Embryonic facial prominence (tissue), 1 donor: Measurements from ENCODE around the gene SKAP2.
"Not testable (repeated sequence)": the region's sequence is repeated elsewhere in the genome, so short reads cannot be mapped to it uniquely, and the experiment has no call there.

Source experiments
- DNase-seq: peaks from one replicate; pipeline ENCODE4 v3.0.0-alpha.2; 2016; ENCODE audit errors: extremely low spot score

The SKAP2 gene

GRCh38 chr7:26857506-26858240 lies 6.7 kb downstream of the SKAP2 start:
- no peak for DNase-seq

- DNase-seq = no peak
Observed at GRCh38 chr7:26857170-26857505, 7.3 kb downstream of the SKAP2 start.

GRCh38 chr7:26856176-26856985 lies 8.0 kb downstream of the SKAP2 start:
- DNase-seq = no peak

GRCh38 chr7:26854876-26855855 lies 9.2 kb downstream of the SKAP2 start:
- DNase-seq = no peak

- DNase-seq = peak; percentile 34
Observed at GRCh38 chr7:26853788-26854393, 10.5 kb downstream of the SKAP2 start.

- no peak for DNase-seq
Observed at GRCh38 chr7:26850193-26850651, 14.2 kb downstream of the SKAP2 start.

- no peak for DNase-seq
Observed at GRCh38 chr7:26843705-26844104, 20.7 kb downstream of the SKAP2 start.

- no peak for DNase-seq
Observed at GRCh38 chr7:26842897-26843296, 21.5 kb downstream of the SKAP2 start.

- no peak for DNase-seq
Observed at GRCh38 chr7:26841003-26841739, 23.2 kb downstream of the SKAP2 start.

- DNase-seq = not testable (repeated sequence)
Observed at GRCh38 chr7:26836793-26837192, 27.6 kb downstream of the SKAP2 start.

GRCh38 chr7:26815426-26815825 lies 49.0 kb downstream of the SKAP2 start:
- DNase-seq = no peak

GRCh38 chr7:26813432-26813831 lies 51.0 kb downstream of the SKAP2 start:
- no peak for DNase-seq

GRCh38 chr7:26794541-26794940 lies 69.8 kb downstream of the SKAP2 start:
- no peak for DNase-seq

- DNase-seq = no peak
Observed at GRCh38 chr7:26792576-26792975, 71.8 kb downstream of the SKAP2 start.

GRCh38 chr7:26792006-26792405 lies 72.4 kb downstream of the SKAP2 start:
- no peak for DNase-seq

GRCh38 chr7:26789481-26790184 lies 74.8 kb downstream of the SKAP2 start:
- no peak for DNase-seq

GRCh38 chr7:26787701-26788100 lies 76.7 kb downstream of the SKAP2 start:
- DNase-seq = no peak

GRCh38 chr7:26784118-26784517 lies 80.3 kb downstream of the SKAP2 start:
- DNase-seq = no peak

- DNase-seq = no peak
Observed at GRCh38 chr7:26782501-26782900, 81.9 kb downstream of the SKAP2 start.

- DNase-seq = no peak
Observed at GRCh38 chr7:26779978-26780595, 84.3 kb downstream of the SKAP2 start.
